Parathyroid adenoma (tissue), 2 donors: ENCODE results near the gene PCSK5.
A peak's percentile ranks its signal among the peaks of the same experiment; 100 is the strongest.

Source experiments
- H2AFZ ChIP-seq: fragments of 300-600 bp; sonication (generic); one replicate; pipeline ENCODE4 v1.7.0; 2017; ENCODE audit warnings: antibody characterized with exemption, mild to moderate bottlenecking
- H3K27ac ChIP-seq: fragments of 300-600 bp; sonication (generic); one replicate; pipeline ENCODE4 v1.7.0; 2017
- H3K27me3 ChIP-seq: fragments of 300-600 bp; sonication (generic); one replicate; pipeline ENCODE4 v1.7.0; 2017; ENCODE audit warnings: low read length; ENCODE audit not compliant: control insufficient read depth, insufficient read depth
- H3K36me3 ChIP-seq: fragments of 300-600 bp; sonication (generic); one replicate; pipeline ENCODE4 v1.7.0; 2017; ENCODE audit warnings: low read length; ENCODE audit not compliant: control insufficient read depth, insufficient read depth
- H3K4me1 ChIP-seq: fragments of 300-600 bp; sonication (generic); one replicate; pipeline ENCODE4 v1.7.0; 2017; ENCODE audit warnings: control low read depth
- H3K4me2 ChIP-seq: fragments of 300-600 bp; sonication (generic); one replicate; pipeline ENCODE4 v1.7.0; 2017; ENCODE audit warnings: low read length
- H3K4me3 ChIP-seq: fragments of 300-600 bp; sonication (generic); one replicate; pipeline ENCODE4 v1.7.0; 2017; ENCODE audit warnings: low read depth, low read length
- H3K79me2 ChIP-seq: fragments of 300-600 bp; sonication (generic); one replicate; pipeline ENCODE4 v1.7.0; 2017; ENCODE audit warnings: control low read depth
- H3K9ac ChIP-seq: fragments of 300-600 bp; sonication (generic); one replicate; pipeline ENCODE4 v1.7.0; 2017; ENCODE audit warnings: mild to moderate bottlenecking
- H3K9me3 ChIP-seq: fragments of 300-600 bp; sonication (generic); one replicate; pipeline ENCODE4 v1.7.0; 2017; ENCODE audit warnings: low read length; ENCODE audit not compliant: control insufficient read depth
- TF ChIP-seq, protein P1 (sequence below): fragments of 300-600 bp; sonication (generic); IDR thresholded peaks from one replicate; pipeline ENCODE4 v1.7.0; 2017; ENCODE audit warnings: antibody characterized with exemption, mild to moderate bottlenecking
- donor health status: primary hyperparathyroidism.

Gene PCSK5

GRCh38 chr9:76216161-76216649 is 325.7 kb downstream of the PCSK5 start:
- no peaks in the 10 kb centered on the region for H3K4me1 ChIP-seq
- H3K4me2 ChIP-seq, result no peak overlapping the region
- no peaks in the 10 kb centered on the region for H3K9me3 ChIP-seq
- H3K27me3 ChIP-seq, result no peaks in the 10 kb centered on the region
- H3K9ac ChIP-seq, result no peak overlapping the region
- H3K36me3 ChIP-seq, result no peaks in the 10 kb centered on the region
- H3K79me2 ChIP-seq, result no peaks in the 10 kb centered on the region
- H2AFZ ChIP-seq, result no peak overlapping the region
- no peak overlapping the region for H3K4me3 ChIP-seq
- TF ChIP-seq, protein P1, sequence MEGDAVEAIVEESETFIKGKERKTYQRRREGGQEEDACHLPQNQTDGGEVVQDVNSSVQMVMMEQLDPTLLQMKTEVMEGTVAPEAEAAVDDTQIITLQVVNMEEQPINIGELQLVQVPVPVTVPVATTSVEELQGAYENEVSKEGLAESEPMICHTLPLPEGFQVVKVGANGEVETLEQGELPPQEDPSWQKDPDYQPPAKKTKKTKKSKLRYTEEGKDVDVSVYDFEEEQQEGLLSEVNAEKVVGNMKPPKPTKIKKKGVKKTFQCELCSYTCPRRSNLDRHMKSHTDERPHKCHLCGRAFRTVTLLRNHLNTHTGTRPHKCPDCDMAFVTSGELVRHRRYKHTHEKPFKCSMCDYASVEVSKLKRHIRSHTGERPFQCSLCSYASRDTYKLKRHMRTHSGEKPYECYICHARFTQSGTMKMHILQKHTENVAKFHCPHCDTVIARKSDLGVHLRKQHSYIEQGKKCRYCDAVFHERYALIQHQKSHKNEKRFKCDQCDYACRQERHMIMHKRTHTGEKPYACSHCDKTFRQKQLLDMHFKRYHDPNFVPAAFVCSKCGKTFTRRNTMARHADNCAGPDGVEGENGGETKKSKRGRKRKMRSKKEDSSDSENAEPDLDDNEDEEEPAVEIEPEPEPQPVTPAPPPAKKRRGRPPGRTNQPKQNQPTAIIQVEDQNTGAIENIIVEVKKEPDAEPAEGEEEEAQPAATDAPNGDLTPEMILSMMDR, result no peak
- no peak overlapping the region for H3K27ac ChIP-seq

- Histone ChIP-seq H3K27ac (no peak overlapping the region), H3K4me2 (peak overlapping the region; percentile 47), H3K9ac (no peak overlapping the region), H3K4me3 (peak overlapping the region; percentile 12), H3K9me3 (no peaks in the 10 kb centered on the region), H3K36me3 (no peaks in the 10 kb centered on the region), H3K4me1 (no peaks in the 10 kb centered on the region), H3K79me2 (no peaks in the 10 kb centered on the region), H2AFZ (no peak overlapping the region), H3K27me3 (no peaks in the 10 kb centered on the region)
- TF ChIP-seq, protein P1, result no peak
Observed at GRCh38 chr9:76218117-76218885, 327.8 kb downstream of the PCSK5 start.

DNA sequence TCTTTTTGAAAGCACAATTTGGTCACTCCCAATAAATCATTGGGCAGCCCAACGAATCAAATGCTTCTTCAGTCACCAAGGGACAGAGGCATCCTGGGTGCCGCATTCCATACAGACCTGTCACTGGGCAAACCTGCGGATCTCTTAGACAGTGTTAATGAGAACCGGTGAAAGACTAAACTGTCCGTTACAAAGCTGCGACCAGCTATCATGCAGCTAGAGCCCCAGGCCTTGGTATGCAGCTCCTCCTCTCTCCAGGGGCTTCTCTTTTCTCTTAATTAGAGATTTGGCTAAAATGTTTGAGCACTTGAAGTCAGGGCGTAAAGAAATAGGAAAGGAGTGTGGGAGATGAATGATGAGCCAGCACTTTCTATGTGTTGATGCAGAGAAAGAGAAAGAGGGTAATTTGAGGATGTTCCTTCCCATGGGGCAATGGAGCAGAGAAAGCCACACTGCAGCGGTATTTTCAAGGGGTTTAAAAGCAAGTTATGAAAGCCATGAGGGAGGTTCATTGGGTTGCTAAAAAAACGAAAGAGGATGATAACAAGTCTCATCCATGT is 328.5 kb downstream of the PCSK5 start:
- TF ChIP-seq, protein P1, result no peak
- peak overlapping the region; percentile 47 for H3K4me2 ChIP-seq
- H2AFZ ChIP-seq, result peak overlapping the region; percentile 23

GRCh38 chr9:76219560-76220151 is 329.2 kb downstream of the PCSK5 start:
- H3K9me3 ChIP-seq, result no peaks in the 10 kb centered on the region
- no peak overlapping the region for H3K9ac ChIP-seq
- H3K27ac ChIP-seq, result no peak overlapping the region
- H3K4me1 ChIP-seq, result peaks cover 5% of the 10 kb centered on the region
- peak overlapping the region; percentile 47 for H3K4me2 ChIP-seq
- TF ChIP-seq, protein P1, result no peak
- H3K79me2 ChIP-seq, result no peaks in the 10 kb centered on the region
- H3K27me3 ChIP-seq, result no peaks in the 10 kb centered on the region
- no peak overlapping the region for H2AFZ ChIP-seq
- no peak overlapping the region for H3K4me3 ChIP-seq
- no peaks in the 10 kb centered on the region for H3K36me3 ChIP-seq

More for the DNA sequence above, 328.5 kb downstream of the PCSK5 start:
- H3K79me2 ChIP-seq, result no peaks in the 10 kb centered on the region
- no peak overlapping the region for H3K27ac ChIP-seq
- no peaks in the 10 kb centered on the region for H3K4me1 ChIP-seq
- H3K27me3 ChIP-seq, result no peaks in the 10 kb centered on the region
- H3K4me3 ChIP-seq, result no peak overlapping the region
- no peaks in the 10 kb centered on the region for H3K36me3 ChIP-seq
- H3K9ac ChIP-seq, result no peak overlapping the region
- no peaks in the 10 kb centered on the region for H3K9me3 ChIP-seq
